HL-60/S4 (cell line): ENCODE results near the gene HOXB4.
"Not testable (repeated sequence)": the region's sequence is repeated elsewhere in the genome, so short reads cannot be mapped to it uniquely, and the experiment has no call there.

Experiments
- in situ Hi-C: fragments of 300-500 bp; cut with MboI; formaldehyde crosslinking; loops from 2 replicates; pipeline ENCODE4 v1.14.3; 2022; ENCODE audit warnings: low sequenced_read_pairs

HOXB4 gene

DNA sequence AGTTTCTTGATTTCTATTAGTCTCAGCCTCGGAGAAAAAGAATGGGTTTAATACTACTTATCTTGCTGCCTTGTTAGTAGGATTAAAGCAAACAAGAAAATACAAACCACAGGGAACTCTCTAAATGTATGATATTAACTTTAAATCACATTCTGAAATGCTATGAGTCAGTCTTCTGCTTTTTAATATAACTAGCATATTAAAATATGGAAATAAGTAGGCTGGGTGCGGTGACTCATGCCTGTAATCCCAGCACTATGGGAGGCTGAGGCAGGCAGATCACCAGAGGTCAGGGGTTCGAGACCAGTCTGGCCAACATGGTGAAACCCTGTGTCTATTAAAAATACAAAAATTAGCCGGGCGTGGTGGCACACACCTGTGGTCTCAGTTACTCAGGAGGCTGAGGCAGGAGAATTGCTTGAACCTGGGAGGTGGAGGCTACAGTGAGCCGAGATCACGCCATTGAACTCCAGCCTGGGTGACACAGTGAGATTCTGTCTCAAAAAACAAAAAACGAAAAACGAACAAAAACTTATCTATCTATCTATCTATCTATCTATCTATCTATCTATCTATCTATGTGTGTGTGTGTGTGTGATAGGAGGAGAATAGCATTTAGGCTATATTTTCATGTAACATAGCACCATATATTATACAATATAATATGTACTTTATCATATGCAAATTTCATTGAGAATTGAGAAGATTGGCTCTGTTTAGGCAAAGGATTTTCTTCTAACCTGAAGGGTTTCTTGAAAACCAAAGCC, 42.2 kb downstream of the HOXB4 start:
- in situ Hi-C loops, result not testable (repeated sequence)

DNA sequence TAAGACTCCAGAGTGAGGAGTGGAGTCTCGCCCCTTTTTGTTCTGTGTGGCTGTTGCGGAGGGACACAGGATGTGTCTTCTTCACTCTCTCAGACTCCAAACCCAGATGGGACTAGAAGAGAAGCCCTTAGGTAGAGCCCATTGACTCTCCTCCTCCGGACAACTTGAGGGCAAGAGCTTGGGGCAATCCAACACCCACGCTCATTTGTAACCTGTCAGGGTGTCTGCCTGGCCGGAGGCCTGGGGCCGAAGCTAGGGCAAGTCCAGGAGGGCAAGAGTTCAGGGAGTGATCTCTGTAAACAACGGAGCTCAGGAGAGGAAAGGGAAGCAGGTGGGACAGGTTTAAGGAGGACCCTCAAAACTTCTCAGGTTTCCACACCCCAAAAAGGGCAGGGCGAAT, 45.9 kb downstream of the HOXB4 start:
- in situ Hi-C loops, result no loop called here

DNA sequence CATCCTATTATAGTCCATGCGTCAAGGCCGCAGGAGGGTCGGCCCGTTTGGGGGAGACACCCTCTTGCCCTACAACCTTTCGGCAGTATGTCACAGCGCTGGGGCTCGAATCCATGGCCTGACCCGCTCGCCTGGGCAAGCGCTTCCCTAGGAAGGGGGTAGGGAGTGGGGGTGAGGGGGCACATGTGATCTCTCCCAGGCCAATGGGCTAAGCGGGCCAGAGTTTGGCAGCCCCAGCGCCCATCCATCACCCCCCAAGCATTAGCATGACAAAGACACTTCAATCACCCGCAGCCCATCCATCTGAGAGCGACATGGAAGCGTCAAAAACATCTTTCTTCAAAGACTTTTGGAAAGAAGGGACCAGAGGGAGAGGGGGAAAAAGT, 47.3 kb downstream of the HOXB4 start, which contains the start of gene HOXB1:
Gene HOXB1 (minus strand): TSS at position 125 of the 386 bp plus-strand sequence. CDS start 107 bp downstream, at position 18.
- in situ Hi-C loops, result no loop called here

DNA sequence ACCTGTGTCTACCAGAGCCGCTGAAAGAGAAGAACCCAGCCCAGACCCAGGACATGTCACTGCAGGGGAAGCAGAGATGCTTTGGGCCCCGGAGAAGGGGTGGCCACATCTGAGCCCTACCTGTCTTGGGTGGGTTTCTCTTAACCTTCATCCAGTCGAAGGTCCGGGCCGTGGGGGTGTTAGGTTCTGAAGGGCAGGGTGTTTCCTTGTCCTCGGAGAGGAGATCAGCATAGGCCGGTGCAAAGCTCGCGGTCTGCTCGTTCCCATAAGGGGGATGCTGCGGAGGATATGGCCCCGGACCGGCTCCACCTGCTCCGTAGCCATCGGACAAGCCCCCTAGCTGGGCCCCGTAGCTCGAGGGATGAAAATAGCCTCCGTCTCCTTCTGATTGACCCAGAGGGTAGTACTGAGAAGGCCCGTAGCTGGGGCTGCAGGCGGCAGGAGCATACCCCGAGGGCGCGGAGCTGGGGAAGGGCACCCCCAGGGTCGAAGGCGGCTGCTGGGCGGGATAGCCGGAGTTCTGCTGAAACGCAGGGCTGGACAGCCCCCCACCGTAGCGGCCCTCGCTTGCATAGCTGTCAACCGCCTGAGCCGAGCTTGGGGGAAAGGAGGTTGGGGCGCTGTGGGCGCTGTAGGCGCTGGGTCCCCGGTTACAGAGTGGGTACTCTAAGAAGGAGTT, 47.8 kb downstream of the HOXB4 start:
- in situ Hi-C loops, result no loop called here

DNA sequence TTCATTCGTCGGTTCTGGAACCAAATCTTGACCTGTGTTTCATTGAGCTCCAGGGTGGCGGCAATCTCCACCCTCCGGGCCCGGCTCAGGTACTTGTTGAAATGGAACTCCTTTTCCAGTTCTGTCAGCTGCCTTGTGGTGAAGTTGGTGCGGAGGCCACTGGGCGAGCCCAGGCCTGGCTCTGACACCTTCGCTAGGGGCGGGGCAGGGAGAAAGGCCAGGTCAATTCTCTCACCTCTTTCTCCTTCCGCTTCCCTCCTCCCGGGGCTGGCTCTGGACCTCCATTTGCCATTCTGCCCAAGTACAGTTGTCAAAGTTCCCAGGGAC, 48.5 kb downstream of the HOXB4 start:
- in situ Hi-C loops, result no loop called here

DNA sequence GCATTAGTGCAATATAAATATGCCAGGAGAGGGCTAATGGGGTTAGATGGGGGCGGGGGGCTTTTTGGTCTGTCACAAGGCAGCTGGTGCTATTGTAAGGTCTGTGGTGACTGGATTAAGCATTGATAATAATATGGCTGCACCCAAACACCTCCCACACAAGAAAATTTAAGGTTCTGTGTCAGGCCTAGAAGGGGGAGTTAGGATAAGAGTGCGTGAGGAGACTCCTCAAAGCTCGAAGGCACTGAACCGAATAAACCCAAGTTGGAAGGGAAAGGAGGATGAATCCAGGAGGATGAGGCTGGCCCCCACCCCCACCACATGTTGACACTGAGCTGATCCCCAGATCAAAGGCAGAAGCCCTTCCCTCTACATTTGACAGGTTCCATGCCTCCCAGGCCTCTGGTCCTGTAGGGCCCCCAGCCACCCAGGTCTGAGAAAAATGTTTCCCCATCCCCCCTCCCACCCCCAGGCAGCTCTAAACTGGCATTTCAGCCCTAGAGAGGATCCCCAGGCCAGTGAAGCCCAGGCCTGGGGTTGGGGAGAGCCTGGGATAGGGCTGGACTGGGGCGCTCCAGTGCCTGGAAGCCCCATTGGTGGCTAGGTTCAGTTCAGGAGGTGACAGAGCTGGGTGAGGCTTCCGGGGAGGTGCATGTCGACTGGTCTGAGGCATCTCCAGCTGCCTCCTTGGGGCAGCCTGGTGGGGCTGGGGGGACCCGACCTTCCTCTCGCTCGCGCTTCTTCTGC, 49.0 kb downstream of the HOXB4 start:
- in situ Hi-C loops, result no loop called here

DNA sequence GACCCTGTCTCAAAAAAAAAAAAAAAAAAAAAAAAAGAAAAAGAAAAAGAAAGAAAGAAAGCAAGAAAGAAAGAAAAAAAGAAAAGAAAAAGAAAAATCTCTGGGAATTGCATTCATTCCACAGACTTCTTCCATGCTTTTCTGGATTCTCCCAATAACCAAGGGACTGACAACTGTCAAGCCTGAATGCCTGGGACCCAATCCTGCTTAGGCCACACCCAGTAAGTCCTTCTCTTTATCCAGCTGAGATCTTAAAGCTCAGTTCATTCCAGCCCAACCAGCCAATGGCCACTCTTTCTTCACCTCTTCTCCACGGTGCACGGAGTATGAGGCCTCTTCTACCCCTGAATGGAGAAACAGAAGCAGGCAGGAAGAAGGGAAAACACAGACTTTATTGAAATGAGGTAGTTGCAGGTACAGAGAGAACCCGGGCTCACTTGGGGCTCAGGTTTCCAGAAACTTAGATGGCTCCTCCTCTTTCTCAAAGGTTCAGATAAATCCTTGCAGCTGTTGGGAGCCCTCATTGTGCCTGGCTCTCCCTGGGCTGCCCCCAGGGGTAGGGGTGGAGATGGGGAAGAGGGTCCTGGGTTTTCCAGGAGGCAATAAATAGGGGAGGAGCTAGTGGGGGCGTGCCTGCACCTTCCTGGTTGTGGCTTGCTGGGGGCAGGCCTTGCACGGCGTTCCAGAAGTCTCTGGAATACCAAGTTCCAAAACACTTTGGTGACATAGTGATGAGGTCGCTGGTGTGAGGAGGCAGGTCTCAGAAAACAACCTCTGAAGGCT, 49.8 kb downstream of the HOXB4 start:
- in situ Hi-C loops, result no loop called here

DNA sequence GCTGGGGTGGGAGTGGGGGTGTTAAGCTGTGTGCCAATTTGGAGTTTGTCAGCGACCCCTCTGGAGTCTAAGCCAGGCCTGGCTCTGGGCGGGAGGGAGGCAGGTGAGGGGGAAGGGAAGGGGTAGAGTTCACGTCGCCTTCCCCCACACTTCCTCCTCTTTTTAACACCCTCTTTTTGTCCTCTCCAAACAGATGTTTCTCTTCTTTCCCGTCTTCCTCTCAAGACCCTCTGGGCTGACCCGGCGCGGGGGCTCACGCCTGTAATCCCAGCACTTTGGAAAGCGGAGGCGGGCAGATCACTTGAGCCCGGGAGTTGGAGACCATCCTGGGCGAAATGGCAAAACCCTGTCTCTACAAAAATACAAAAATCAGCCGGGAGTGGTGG, 50.6 kb downstream of the HOXB4 start:
- in situ Hi-C loops, result no loop called here

DNA sequence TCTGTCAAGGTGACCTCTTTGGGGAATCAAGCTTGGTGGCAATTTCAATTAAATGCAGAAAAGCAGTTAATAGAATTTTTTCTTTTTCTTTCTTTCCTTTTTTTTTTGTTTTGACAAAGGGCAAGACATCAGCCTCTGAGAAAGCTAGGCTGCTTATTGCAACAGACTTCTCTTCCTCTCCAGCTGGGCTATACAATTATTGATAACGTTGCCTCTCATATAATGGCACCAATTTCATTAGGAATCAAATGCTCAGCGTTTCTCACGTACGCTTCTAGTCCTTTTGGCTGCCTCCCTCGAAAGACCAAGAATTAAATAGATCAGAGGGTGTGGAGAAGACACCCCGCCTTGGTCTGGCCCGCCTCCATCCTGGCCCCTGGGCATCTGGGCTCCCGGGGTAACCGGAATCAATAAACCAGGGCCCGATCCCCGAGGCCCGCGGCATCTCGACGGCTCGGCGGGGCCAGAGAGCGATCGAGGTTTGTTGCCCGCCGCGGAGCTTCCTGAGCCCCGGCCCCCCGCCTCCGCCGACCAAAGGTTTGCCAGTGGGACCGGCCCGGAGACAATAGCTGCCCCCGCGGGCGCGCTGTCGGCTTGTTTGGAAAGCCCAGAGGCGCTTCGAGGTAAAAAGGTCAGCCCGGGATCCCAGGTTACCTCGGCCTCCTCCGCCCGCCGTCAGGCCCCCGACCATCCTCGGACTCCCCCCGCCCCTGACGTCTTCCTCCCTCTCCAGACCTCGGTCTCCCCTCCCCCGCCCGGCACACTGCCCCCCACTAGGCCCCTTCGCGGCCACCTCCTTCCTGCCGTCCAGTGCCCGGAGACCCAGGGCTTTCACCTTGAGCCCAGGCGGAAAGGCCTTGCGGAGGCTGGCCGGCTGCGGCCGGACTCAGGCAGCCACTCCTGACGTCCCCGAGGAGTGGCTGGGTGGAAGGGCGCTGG, 51.3 kb downstream of the HOXB4 start:
- in situ Hi-C loops, result no loop called here
